ENCODE results near the gene SYNE2. TPM values are rescaled to one million over a fixed set of nuclear protein-coding genes. Genes with fewer than 3 reads are reported as not detected.
"Not testable (repeated sequence)": the region's sequence is repeated elsewhere in the genome, so short reads cannot be mapped to it uniquely, and the experiment has no call there.

SYNE2 gene
- total and polyA plus RNA-seq, 2 donors from 2014 or later, result 65.9 to 461 TPM

DNA sequence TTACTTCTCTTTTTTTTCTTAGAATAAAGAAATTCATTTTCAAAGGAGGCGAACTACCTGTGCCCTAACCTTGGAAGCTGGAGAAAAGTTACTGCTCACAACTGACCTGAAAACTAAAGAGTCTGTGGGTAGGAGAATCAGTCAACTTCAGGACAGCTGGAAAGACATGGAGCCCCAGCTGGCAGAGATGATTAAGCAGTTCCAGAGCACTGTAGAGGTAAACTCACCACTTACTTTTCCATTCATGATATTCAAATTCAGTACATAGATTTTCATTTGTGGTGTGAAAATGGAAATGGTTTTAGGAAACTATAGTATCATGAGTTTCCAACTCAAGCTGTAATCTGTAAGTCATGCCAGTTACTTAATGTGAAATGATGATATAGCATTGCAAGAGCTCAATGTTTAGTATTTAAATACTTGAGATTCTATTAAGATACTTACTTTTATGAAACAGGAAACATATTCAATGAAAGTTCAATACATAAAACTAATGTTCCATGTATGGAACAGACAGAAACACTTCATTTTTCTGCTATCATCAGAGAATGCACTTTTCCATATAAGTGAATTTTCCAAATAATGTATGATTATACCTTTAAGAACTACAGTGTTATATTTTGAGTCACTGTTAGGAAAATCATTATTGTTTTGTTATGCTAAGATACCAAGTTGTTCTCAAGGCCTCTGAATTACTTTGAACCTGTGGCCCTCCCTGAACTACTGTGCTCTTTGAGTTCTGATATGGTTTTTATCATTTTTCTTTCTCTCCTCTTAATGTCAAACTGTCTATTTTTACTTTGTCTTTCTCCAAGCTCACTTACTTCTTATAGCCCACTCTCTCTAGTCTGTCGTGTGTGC is 322.3 kb downstream of the SYNE2 start:
- Histone ChIP-seq H3K4me1 (ENCODE audit: control insufficient read depth in 2 of 3, insufficient read depth in 2 of 3, low read depth in 1 of 3, low read length in 3 of 3) (no peaks in the 10 kb centered on the region), H3K4me3 (ENCODE audit: low read length in 3 of 3) (no peak overlapping the region), H3K36me3 (ENCODE audit: control insufficient read depth in 2 of 3, insufficient read depth in 3 of 3, low read length in 3 of 3) (peaks cover 2 to 70% (median 32%) of the 10 kb centered on the region in 3 donors), H3K9me3 (ENCODE audit: control insufficient read depth in 2 of 3, insufficient read depth in 1 of 3, low read length in 3 of 3) (no peaks in the 10 kb centered on the region), H3K27ac (ENCODE audit: low read depth in 2 of 2, low read length in 2 of 2) (no peak overlapping the region), H3K27me3 (ENCODE audit: control insufficient read depth, insufficient read depth, low read length) (no peaks in the 10 kb centered on the region), H3K9ac (ENCODE audit: low read length in 3 of 3) (no peak overlapping the region)
- intact Hi-C loops (cut with DNase I), result no loop called here
- TF ChIP-seq, protein P1, sequence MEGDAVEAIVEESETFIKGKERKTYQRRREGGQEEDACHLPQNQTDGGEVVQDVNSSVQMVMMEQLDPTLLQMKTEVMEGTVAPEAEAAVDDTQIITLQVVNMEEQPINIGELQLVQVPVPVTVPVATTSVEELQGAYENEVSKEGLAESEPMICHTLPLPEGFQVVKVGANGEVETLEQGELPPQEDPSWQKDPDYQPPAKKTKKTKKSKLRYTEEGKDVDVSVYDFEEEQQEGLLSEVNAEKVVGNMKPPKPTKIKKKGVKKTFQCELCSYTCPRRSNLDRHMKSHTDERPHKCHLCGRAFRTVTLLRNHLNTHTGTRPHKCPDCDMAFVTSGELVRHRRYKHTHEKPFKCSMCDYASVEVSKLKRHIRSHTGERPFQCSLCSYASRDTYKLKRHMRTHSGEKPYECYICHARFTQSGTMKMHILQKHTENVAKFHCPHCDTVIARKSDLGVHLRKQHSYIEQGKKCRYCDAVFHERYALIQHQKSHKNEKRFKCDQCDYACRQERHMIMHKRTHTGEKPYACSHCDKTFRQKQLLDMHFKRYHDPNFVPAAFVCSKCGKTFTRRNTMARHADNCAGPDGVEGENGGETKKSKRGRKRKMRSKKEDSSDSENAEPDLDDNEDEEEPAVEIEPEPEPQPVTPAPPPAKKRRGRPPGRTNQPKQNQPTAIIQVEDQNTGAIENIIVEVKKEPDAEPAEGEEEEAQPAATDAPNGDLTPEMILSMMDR (IDR thresholded peaks at IDR 0.05; ENCODE audit: borderline replicate concordance, extremely low read depth, insufficient read depth), result no peak
- no peak for DNase-seq
- FAIRE-seq, result no peak

DNA sequence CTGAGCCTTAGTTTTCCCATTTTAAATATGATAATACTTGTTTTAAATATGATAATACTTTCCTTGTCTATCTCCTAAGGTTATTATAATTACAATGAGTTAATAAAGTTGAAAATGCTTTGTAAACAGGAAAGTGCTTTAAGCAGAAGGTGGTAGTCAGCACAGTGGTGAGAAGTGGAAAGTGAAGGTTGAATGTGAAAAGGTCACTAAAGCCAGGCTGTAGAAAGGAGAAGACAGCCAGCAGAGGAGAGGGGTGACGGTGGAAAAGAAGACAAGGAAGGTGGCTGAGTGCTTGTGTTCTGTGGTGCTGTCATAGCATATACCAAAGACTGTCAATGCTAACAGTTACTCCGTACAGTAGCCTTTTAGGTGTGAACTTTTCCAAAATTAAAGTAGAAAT is 323.5 kb downstream of the SYNE2 start:
- Histone ChIP-seq H3K27ac (ENCODE audit: low read depth in 2 of 2, low read length in 2 of 2) (no peak overlapping the region), H3K9ac (ENCODE audit: low read length in 3 of 3) (no peak overlapping the region), H3K36me3 (ENCODE audit: control insufficient read depth in 2 of 3, insufficient read depth in 3 of 3, low read length in 3 of 3) (peaks cover 2 to 67% (median 27%) of the 10 kb centered on the region in 3 donors), H3K27me3 (ENCODE audit: control insufficient read depth, insufficient read depth, low read length) (no peaks in the 10 kb centered on the region), H3K4me3 (ENCODE audit: low read length in 3 of 3) (no peak overlapping the region), H3K9me3 (ENCODE audit: control insufficient read depth in 2 of 3, insufficient read depth in 1 of 3, low read length in 3 of 3) (no peaks in the 10 kb centered on the region), H3K4me1 (ENCODE audit: control insufficient read depth in 2 of 3, insufficient read depth in 2 of 3, low read depth in 1 of 3, low read length in 3 of 3) (no peaks in the 10 kb centered on the region)
- FAIRE-seq (no peak), DNase-seq (no peak)
- TF ChIP-seq, protein P1 (IDR thresholded peaks at IDR 0.05; ENCODE audit: borderline replicate concordance, extremely low read depth, insufficient read depth), result no peak
- intact Hi-C loops (cut with DNase I), result no loop called here

DNA sequence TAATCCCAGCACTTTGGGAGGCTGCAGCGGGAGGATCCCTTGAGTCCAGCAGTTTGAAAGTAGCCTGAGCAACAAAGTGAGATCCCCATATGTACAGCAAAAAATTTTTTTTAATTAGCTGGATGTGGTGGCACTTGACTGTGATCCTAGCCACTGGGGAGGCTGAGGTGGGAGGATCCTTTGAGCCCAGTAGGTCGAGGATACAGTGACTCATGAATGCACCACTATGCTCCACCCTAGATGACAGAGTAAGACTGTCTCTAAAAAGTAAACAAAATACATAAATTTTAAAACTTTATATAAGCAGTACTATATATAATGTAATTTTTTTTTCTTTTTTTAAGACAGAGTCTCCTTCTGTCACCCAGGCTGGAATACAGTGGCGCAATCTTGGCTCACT is 326.0 kb downstream of the SYNE2 start:
- no peak overlapping the region for H3K27ac ChIP-seq (ENCODE audit: low read depth in 2 of 2, low read length in 2 of 2)
- TF ChIP-seq, protein P1 (IDR thresholded peaks at IDR 0.05; ENCODE audit: borderline replicate concordance, extremely low read depth, insufficient read depth), result no peak
- DNase-seq (no peak), FAIRE-seq (no peak)
- no peak overlapping the region for H3K4me3 ChIP-seq (ENCODE audit: low read length in 3 of 3)
- no peak overlapping the region for H3K9ac ChIP-seq (ENCODE audit: low read length in 3 of 3)
- H3K4me1 ChIP-seq (ENCODE audit: control insufficient read depth in 2 of 3, insufficient read depth in 2 of 3, low read depth in 1 of 3, low read length in 3 of 3), result no peaks in the 10 kb centered on the region
- no peaks in the 10 kb centered on the region for H3K27me3 ChIP-seq (ENCODE audit: control insufficient read depth, insufficient read depth, low read length)
- intact Hi-C loops (cut with DNase I), result no loop called here
- H3K36me3 ChIP-seq (ENCODE audit: control insufficient read depth in 2 of 3, insufficient read depth in 3 of 3, low read length in 3 of 3), result peaks cover 3 to 53% (median 19%) of the 10 kb centered on the region in 3 donors
- H3K9me3 ChIP-seq (ENCODE audit: control insufficient read depth in 2 of 3, insufficient read depth in 1 of 3, low read length in 3 of 3), result no peaks in the 10 kb centered on the region

DNA sequence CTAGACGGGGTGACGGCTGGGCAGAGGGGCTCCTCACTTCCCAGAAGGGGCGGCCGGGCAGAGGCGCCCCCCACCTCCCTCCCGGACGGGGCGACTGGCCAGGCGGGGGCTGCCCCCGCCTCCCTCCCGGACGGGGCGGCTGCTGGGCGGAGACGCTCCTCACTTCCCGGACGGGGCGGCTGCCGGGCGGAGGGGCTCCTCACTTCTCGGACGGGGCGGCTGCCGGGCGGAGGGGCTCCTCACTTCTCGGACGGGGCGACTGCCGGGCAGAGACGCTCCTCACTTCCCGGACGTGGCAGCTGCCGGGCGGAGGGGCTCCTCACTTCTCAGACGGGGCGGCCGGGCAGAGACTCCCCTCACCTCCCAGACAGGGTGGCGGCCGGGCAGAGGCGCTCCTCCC is 330.1 kb downstream of the SYNE2 start:
- H3K4me1 ChIP-seq (ENCODE audit: control insufficient read depth in 2 of 3, insufficient read depth in 2 of 3, low read depth in 1 of 3, low read length in 3 of 3); H3K9me3 ChIP-seq (ENCODE audit: control insufficient read depth in 2 of 3, insufficient read depth in 1 of 3, low read length in 3 of 3); intact Hi-C loops (cut with DNase I); FAIRE-seq; DNase-seq; H3K27ac ChIP-seq (ENCODE audit: low read depth in 2 of 2, low read length in 2 of 2); H3K27me3 ChIP-seq (ENCODE audit: control insufficient read depth, insufficient read depth, low read length); H3K9ac ChIP-seq (ENCODE audit: low read length in 3 of 3); H3K4me3 ChIP-seq (ENCODE audit: low read length in 3 of 3): not testable (repeated sequence)
- peaks cover 8 to 36% (median 15%) of the 10 kb centered on the region in 3 donors for H3K36me3 ChIP-seq (ENCODE audit: control insufficient read depth in 2 of 3, insufficient read depth in 3 of 3, low read length in 3 of 3)

Measured in kidney (tissue), 14 donors.